Stimulated activated CD8-positive, alpha-beta memory T cell treated with anti-CD3 and anti-CD28 coated beads, Interleukin-4, amount 100 ng/mL, for 24 hours (primary cell): Measurements from ENCODE around the gene LRCH1.

Experiments used
- DNase-seq: peaks from one replicate; pipeline ENCODE4 v3.0.0-alpha.2; 2020; ENCODE audit warnings: low read depth

Gene LRCH1

GRCh38 chr13:46639033-46639981 lies 86.3 kb downstream of the LRCH1 start:
- DNase-seq, result no peak

- no peak for DNase-seq
Measured at GRCh38 chr13:46640843-46641242, 87.9 kb downstream of the LRCH1 start.

GRCh38 chr13:46641274-46642081 lies 88.5 kb downstream of the LRCH1 start:
- DNase-seq, result no peak

GRCh38 chr13:46642254-46642653 lies 89.3 kb downstream of the LRCH1 start:
- DNase-seq, result no peak

- DNase-seq, result no peak
Measured at GRCh38 chr13:46643165-46643777, 90.3 kb downstream of the LRCH1 start.

- no peak for DNase-seq
Measured at GRCh38 chr13:46644816-46645215, 91.8 kb downstream of the LRCH1 start.

- DNase-seq, result no peak
Measured at GRCh38 chr13:46647512-46648065, 94.6 kb downstream of the LRCH1 start.

- no peak for DNase-seq
Measured at GRCh38 chr13:46648166-46648607, 95.2 kb downstream of the LRCH1 start.

- DNase-seq, result no peak
Measured at GRCh38 chr13:46649816-46650215, 96.8 kb downstream of the LRCH1 start.

- no peak for DNase-seq
Measured at GRCh38 chr13:46654951-46655350, 102.0 kb downstream of the LRCH1 start.

- DNase-seq, result no peak
Measured at GRCh38 chr13:46655377-46656180, 102.6 kb downstream of the LRCH1 start.

- no peak for DNase-seq
Measured at GRCh38 chr13:46656786-46657185, 103.8 kb downstream of the LRCH1 start.

GRCh38 chr13:46659413-46660065 lies 106.6 kb downstream of the LRCH1 start:
- no peak for DNase-seq

- no peak for DNase-seq
Measured at GRCh38 chr13:46660416-46660815, 107.4 kb downstream of the LRCH1 start.

- no peak for DNase-seq
Measured at GRCh38 chr13:46660857-46661256, 107.9 kb downstream of the LRCH1 start.

GRCh38 chr13:46662690-46663089 lies 109.7 kb downstream of the LRCH1 start:
- DNase-seq, result no peak

- DNase-seq, result no peak
Measured at GRCh38 chr13:46663206-46664037, 110.5 kb downstream of the LRCH1 start.

- DNase-seq, result no peak
Measured at GRCh38 chr13:46664195-46664594, 111.2 kb downstream of the LRCH1 start.

GRCh38 chr13:46665248-46665632 lies 112.3 kb downstream of the LRCH1 start:
- no peak for DNase-seq
